ENCODE results near the gene PAPOLB.

PAPOLB gene

GRCh38 chr7:4820405-4820966, 41.3 kb downstream of the PAPOLB start:
- no peak for DNase-seq

- no peak for DNase-seq
Measured at GRCh38 chr7:4819560-4820404, 42.0 kb downstream of the PAPOLB start.

- no peak for DNase-seq
Measured at GRCh38 chr7:4818000-4818794, 43.6 kb downstream of the PAPOLB start.

- no peak for DNase-seq
Measured at GRCh38 chr7:4817178-4817901, 44.5 kb downstream of the PAPOLB start.

GRCh38 chr7:4816419-4817080, 45.3 kb downstream of the PAPOLB start:
- no peak for DNase-seq

- DNase-seq: no peak
Measured at GRCh38 chr7:4815609-4816418, 46.0 kb downstream of the PAPOLB start.

GRCh38 chr7:4815121-4815520, 46.7 kb downstream of the PAPOLB start:
- no peak for DNase-seq

GRCh38 chr7:4814433-4814832, 47.4 kb downstream of the PAPOLB start:
- no peak for DNase-seq

GRCh38 chr7:4809666-4810065, 52.2 kb downstream of the PAPOLB start:
- DNase-seq: no peak

GRCh38 chr7:4809091-4809591, 52.7 kb downstream of the PAPOLB start:
- DNase-seq: peak in 1 of 2 donors; percentile 22

GRCh38 chr7:4808565-4808964, 53.3 kb downstream of the PAPOLB start:
- DNase-seq: no peak

GRCh38 chr7:4808026-4808425, 53.8 kb downstream of the PAPOLB start:
- DNase-seq: no peak

Data from hippocampal formation (tissue), 2 donors.